ENCODE measurements around the gene WDR59. TPM values are rescaled to one million over a fixed set of nuclear protein-coding genes. Genes with fewer than 3 reads are reported as not detected.
A peak's percentile ranks its signal among the peaks of the same experiment; 100 is the strongest.

Gene WDR59
- polyA plus RNA-seq, 2 of the 4 experiments (the other 2 are of a cell fraction): 33.4 to 52.2 TPM

DNA sequence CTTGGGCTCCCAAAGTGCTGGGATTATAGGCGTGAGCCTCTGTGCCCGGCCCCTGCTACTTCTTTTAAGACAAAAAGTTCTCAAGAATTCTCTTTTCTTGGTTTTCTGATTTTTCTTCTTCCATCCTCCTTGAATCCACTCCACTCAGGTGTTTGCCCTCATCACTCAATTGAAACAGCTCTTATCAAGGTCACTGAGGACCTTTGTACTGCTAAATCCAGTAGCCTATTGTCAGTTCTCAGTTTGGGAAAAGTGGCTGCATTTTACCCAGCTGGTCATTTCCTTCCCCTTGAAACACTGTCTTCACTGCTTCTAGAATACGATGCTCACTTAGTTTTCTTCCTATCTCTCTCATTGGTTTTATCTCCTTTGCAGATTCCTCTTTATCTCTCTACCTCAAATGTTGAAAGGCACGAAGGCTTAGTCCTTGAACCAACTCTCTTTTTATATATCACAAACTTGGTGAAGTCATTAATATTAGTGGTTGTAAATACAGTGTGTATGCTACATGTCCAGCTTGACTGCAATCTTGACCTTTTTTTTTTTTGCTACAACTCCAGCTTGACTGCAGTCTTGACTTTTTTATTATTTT, 43.7 kb upstream of the WDR59 start:
- H3K4me2 ChIP-seq: no peak overlapping the region
- TF ChIP-seq, protein P1, sequence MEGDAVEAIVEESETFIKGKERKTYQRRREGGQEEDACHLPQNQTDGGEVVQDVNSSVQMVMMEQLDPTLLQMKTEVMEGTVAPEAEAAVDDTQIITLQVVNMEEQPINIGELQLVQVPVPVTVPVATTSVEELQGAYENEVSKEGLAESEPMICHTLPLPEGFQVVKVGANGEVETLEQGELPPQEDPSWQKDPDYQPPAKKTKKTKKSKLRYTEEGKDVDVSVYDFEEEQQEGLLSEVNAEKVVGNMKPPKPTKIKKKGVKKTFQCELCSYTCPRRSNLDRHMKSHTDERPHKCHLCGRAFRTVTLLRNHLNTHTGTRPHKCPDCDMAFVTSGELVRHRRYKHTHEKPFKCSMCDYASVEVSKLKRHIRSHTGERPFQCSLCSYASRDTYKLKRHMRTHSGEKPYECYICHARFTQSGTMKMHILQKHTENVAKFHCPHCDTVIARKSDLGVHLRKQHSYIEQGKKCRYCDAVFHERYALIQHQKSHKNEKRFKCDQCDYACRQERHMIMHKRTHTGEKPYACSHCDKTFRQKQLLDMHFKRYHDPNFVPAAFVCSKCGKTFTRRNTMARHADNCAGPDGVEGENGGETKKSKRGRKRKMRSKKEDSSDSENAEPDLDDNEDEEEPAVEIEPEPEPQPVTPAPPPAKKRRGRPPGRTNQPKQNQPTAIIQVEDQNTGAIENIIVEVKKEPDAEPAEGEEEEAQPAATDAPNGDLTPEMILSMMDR (IDR thresholded peaks at IDR 0.05): no peak
- TF ChIP-seq PHF8 (IDR thresholded peaks at IDR 0.05; ENCODE audit: borderline replicate concordance, low read depth) (no peak), SMC3 (IDR thresholded peaks at IDR 0.05) (no peak), JUN (IDR thresholded peaks at IDR 0.05) (no peak)
- TF ChIP-seq, protein P2, sequence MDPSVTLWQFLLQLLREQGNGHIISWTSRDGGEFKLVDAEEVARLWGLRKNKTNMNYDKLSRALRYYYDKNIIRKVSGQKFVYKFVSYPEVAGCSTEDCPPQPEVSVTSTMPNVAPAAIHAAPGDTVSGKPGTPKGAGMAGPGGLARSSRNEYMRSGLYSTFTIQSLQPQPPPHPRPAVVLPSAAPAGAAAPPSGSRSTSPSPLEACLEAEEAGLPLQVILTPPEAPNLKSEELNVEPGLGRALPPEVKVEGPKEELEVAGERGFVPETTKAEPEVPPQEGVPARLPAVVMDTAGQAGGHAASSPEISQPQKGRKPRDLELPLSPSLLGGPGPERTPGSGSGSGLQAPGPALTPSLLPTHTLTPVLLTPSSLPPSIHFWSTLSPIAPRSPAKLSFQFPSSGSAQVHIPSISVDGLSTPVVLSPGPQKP (IDR thresholded peaks at IDR 0.05; ENCODE audit: low read depth, low read length): no peak
- TF ChIP-seq, protein P3, sequence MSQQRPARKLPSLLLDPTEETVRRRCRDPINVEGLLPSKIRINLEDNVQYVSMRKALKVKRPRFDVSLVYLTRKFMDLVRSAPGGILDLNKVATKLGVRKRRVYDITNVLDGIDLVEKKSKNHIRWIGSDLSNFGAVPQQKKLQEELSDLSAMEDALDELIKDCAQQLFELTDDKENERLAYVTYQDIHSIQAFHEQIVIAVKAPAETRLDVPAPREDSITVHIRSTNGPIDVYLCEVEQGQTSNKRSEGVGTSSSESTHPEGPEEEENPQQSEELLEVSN (IDR thresholded peaks at IDR 0.05; ENCODE audit: borderline replicate concordance, low read depth): no peak
- DNase-seq (ENCODE audit: low read depth in 1 of 2, low spot score in 1 of 2) (no peak), ATAC-seq (no peak), FAIRE-seq (no peak)
- no peaks in the 10 kb centered on the region for H3K9me3 ChIP-seq
- 82% methylated on average over 4 of the region's 4 CpGs for WGBS (ENCODE audit: missing lambda C conversion rate)
- no peak overlapping the region for H3K4me3 ChIP-seq
- ChIA-PET POLR2A (no interaction called here), CTCF (interaction anchor here (0.7 to 1.6 kb wide), 4 partner anchors 11 to 83 kb away, joined by 3 to 4 read pairs (median 4); no protein-coding TSS in a partner anchor)
- H3K27ac ChIP-seq: peak overlapping the region in 1 of 2 experiments; percentile 61; a peak in 3 of 6 replicates
- peaks cover 44% of the 10 kb centered on the region for H3K4me1 ChIP-seq

DNA sequence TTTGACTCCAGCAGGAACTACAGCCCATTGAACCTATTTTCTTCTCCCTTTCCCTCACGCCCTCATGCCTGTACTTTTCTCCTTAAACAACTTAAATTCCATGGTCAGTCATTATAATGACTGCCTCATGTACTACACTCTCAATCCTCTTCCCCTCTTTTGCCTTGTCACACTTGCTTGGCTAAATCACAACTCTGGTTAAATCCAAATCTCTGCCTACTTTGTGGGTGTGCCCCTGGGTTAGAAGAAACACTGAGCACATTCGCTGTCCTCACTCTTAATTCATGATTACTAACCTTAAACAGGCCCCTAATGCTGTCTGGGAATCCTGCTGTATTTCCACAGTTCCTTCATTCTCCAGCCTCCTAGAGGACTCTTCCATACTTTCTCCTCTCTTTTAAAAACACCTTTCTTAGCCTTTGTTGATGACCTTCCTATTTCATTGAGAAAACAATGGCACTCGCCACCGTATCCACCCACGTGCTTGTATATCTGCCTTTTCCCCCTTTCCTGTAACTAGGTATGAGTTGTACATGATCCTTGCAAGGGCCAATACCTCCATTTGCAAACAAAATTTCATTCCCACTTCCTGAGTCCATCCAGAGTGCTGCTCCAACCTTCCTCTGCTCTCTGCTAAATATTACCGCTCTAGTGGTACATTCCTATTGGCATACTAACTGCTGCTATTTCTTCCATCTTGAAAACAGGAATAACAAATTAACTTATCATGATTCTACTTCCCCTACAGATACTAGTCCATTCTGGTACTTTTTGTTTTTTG, 42.8 kb upstream of the WDR59 start:
- no peak for FAIRE-seq
- ChIA-PET CTCF (interaction anchor here (1.6 to 2.9 kb wide), 3 partner anchors 10 to 83 kb away, joined by 3 to 16 read pairs (median 8); partner anchors contain the start of gene ZNRF1), POLR2A (no interaction called here)
- Histone ChIP-seq H3K4me2 (no peak overlapping the region), H3K4me3 (no peak overlapping the region), H3K9me3 (no peaks in the 10 kb centered on the region), H3K4me1 (peaks cover 44% of the 10 kb centered on the region), H3K27ac (peak overlapping the region in 1 of 2 experiments; percentile 61; a peak in 3 of 6 replicates)
- DNase-seq (ENCODE audit: low read depth in 1 of 2, low spot score in 1 of 2): no peak
- TF ChIP-seq CHD4 (IDR thresholded peaks at IDR 0.05; ENCODE audit: borderline replicate concordance) (no peak), ESRRA (IDR thresholded peaks at IDR 0.05; ENCODE audit: borderline replicate concordance, low read length) (no peak), RCOR1 (IDR thresholded peaks at IDR 0.05; ENCODE audit: low read depth, low read length) (no peak), ZNF302 (CRISPR knock-in tag; IDR thresholded peaks at IDR 0.05) (no peak), MAFK (IDR thresholded peaks at IDR 0.05; ENCODE audit: partially characterized antibody) (no peak), MAZ (IDR thresholded peaks at IDR 0.05; ENCODE audit: borderline replicate concordance, low read depth, low read length) (no peak), HDAC2 (IDR thresholded peaks at IDR 0.05) (no peak), ZFP36 (IDR thresholded peaks at IDR 0.05; ENCODE audit: borderline replicate concordance, partially characterized antibody) (no peak), RARB (CRISPR knock-in tag; IDR thresholded peaks at IDR 0.05) (no peak), EP300 (IDR thresholded peaks at IDR 0.05) (no peak), HOXA7 (CRISPR knock-in tag; IDR thresholded peaks at IDR 0.05) (no peak), HOXB5 (CRISPR knock-in tag; IDR thresholded peaks at IDR 0.05) (no peak), EHF (CRISPR knock-in tag; IDR thresholded peaks at IDR 0.05) (no peak)
- TF ChIP-seq, protein P4, sequence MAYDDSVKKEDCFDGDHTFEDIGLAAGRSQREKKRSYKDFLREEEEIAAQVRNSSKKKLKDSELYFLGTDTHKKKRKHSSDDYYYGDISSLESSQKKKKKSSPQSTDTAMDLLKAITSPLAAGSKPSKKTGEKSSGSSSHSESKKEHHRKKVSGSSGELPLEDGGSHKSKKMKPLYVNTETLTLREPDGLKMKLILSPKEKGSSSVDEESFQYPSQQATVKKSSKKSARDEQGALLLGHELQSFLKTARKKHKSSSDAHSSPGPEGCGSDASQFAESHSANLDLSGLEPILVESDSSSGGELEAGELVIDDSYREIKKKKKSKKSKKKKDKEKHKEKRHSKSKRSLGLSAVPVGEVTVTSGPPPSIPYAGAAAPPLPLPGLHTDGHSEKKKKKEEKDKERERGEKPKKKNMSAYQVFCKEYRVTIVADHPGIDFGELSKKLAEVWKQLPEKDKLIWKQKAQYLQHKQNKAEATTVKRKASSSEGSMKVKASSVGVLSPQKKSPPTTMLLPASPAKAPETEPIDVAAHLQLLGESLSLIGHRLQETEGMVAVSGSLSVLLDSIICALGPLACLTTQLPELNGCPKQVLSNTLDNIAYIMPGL (CRISPR knock-in tag; IDR thresholded peaks at IDR 0.05; ENCODE audit: borderline replicate concordance): no peak
- TF ChIP-seq, protein P5, sequence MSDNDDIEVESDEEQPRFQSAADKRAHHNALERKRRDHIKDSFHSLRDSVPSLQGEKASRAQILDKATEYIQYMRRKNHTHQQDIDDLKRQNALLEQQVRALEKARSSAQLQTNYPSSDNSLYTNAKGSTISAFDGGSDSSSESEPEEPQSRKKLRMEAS (IDR thresholded peaks at IDR 0.05): no peak
- TF ChIP-seq, protein P6, sequence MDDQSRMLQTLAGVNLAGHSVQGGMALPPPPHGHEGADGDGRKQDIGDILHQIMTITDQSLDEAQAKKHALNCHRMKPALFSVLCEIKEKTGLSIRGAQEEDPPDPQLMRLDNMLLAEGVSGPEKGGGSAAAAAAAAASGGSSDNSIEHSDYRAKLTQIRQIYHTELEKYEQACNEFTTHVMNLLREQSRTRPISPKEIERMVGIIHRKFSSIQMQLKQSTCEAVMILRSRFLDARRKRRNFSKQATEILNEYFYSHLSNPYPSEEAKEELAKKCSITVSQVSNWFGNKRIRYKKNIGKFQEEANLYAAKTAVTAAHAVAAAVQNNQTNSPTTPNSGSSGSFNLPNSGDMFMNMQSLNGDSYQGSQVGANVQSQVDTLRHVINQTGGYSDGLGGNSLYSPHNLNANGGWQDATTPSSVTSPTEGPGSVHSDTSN (IDR thresholded peaks at IDR 0.05): no peak
- peak in 1 of 2 experiments; percentile 29; a peak in 2 of 6 replicates for ATAC-seq
- WGBS (ENCODE audit: missing lambda C conversion rate): 90% methylated on average over 6 of the region's 6 CpGs
